Stimulated activated CD8-positive, alpha-beta memory T cell treated with anti-CD3 and anti-CD28 coated beads, Interleukin-15, amount 100 ng/mL, for 48 hours (primary cell): Measurements from ENCODE around the gene SHROOM1.
A peak's percentile ranks its signal among the peaks of the same experiment; 100 is the strongest.

ENCODE experiments used
- DNase-seq, 2 donors: peaks; one replicate each; pipeline ENCODE4 v3.0.0-alpha.2; 2020; ENCODE audit warnings: low read depth in 2 of 2

SHROOM1 gene

DNA sequence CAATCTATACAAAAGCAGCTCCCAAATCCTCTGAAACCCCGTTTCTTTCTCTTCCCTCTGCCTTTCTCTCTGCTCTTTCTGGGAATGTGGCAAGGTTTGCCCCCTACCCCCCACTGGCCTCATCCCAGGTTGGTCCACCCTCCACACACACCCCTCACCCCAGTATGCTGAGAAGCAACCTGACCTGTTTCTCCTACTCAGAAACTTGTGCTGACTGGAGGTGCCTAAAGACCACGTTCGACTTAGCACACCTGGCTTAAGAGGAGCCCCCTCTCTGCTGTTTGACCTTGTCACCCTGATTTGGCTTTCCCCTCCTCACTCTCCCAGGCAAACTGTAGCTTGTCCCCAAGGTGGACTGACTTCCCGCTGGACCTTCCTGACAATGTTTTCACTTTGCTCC, 52.3 kb downstream of the SHROOM1 start:
- DNase-seq: no peak

DNA sequence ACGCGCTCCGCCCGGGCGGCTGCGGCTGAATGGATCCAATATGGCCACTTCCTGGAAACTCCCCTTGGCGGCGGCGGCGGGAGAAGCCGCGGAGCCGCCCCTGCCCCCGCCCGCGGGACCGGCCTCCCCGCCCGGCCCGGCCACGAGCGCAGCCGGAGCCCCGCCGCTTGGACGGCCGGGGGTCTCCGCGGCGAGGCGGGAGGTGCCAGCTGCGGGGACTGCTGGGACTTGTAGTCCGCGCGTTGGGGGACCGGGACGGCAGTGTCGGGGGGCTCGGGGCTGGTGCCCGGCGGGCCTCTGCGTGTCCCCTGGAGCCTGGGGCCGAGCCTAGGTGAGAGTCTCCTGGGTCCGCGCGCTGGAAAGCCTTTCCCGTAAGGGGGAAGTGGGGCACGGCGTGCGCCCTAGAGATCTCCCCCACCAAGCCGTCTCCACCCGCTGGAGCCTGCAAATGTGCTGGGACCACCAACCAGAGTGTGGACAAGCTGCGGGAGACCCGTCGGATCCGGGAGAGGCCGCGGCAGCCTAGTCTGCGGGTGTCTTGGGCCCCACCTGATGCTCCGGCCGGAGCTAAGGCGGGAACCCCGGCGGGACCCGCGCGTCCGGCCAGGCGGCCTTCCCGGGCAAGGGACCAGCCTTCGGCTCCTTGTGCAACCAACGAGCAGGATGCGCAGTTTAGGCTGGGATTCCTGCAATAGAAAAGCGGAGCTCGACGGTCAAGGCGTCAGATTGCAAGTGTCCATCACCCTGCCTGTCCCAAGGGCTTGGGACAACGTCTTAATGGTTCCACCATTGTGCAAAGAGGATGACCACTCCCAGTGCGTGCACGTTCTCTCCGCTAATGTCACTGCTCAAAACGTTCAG, 53.0 kb downstream of the SHROOM1 start, which contains the start of gene SEPTIN8:
SEPTIN8 (minus strand) TSS at position 31 of the 861 bp plus-strand sequence. CDS start 102 bp downstream, outside the sequence.
- DNase-seq: peak; percentile 12 to 14

DNA sequence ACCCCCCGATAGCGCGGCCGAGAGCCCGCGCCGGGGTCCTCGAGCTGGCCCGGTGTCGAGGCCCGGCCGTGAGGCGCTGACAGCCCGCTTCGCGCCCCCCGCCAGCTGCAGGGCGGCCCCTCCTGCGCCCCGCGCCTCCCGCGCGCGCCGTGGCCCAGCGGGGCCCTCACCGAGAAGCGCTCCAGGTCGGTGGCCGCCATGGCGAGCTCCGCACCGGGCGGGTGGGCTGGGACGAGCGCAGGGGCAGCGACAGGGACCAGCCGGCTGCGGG, 53.6 kb downstream of the SHROOM1 start:
- no peak for DNase-seq

DNA sequence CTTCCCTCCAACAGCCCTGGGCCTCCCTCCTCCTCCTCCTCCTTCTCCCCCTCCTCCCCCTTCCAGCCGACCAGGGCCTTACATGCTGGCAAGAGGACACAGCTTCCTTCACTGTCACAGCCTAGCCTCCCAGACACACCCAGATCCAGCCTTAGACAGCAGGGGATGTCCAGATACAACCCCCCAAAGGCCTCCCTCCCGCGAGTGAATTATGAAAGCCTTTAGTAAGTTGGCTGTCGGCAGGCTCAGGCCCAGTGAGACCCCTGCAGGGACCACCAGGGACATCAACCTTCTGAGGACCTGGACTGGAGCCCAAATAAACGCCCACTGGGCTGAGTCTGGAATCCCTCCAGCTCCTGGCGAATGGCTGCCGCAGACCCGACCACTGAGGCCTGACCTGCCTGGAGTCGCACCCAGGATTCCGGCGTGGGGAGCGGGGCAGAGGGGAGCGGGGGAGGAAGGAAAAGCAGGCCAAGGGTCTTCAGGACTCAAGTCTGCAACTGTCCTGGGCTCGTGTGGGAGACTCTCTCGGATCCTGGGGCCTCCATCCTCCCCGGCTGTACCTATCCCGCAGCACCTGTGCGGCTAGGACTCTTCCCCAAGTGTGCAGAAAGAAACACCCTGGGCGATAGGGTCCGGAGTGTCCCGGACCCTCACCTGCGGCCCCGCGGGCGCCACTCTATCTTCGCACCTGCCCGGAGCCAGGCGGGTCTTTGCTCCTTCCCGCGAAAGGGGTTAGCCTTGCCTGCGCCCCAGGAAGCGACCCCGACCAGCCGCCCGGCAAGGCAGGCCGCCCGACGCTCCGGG, 54.1 kb downstream of the SHROOM1 start:
- no peak for DNase-seq

DNA sequence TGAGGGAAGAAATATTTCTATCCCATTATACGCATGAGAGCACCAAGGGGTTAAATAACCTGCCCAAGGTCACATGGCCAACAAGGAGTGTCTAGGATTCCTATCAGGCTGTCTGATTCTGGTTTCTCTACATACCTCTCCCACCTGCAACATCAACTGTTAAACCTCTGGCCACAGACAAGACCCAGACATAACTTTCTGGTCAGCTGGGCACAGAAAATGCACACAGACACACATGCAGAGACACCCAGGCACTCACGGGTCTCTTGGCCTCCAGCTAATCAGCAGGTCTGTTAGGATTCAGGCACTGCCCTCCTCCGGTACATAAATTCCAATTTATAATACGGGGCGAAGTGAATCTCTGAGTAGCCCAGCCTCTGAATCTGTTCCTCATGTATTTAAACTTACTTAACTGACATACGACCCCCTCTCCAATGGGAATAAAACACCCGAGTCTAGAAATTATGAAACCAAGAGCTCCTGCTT, 54.9 kb downstream of the SHROOM1 start:
- DNase-seq: no peak

GRCh38 chr5:132774896-132775295, 55.6 kb downstream of the SHROOM1 start:
- DNase-seq: no peak

DNA sequence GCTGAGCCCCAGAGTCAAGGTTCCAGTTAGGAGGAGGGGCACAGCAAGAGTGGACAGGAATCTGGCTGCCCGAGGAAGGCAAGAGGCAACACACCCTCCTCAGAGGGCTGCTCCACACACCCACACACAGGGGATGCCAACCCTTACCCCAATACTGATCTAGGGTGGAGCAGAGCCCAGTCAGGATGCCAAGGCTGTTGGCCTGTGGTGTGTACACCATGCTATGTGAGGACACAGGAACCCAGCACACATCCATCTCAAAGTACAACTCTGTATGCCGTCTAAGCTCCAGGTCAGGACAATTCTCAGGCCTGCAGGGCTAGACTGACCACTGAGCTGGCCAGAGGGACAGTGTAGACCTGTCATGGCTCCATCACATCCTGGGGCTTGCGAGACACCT, 56.0 kb downstream of the SHROOM1 start:
- no peak for DNase-seq

GRCh38 chr5:132773601-132774355, 56.7 kb downstream of the SHROOM1 start:
- no peak for DNase-seq

DNA sequence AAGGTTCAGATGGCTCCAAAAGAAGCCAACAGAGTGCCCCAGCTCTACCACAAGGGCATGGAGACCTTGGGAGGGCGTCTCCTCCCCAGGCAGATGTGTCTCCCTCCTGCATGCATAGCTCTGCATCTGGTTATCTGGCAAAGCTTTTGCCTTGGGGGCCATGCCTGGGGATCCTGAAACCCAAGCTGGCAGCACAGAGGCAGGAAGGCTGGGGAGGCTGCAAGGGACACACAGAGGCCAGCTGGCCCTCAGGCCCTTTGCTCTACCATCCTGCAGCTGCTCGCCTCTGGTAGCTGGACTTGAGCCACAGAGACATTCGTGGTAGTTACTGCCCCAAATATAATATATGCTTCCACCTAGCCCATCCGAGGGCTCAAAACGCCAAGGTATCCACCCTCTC, 57.3 kb downstream of the SHROOM1 start:
- DNase-seq: no peak

GRCh38 chr5:132772291-132773070, 58.0 kb downstream of the SHROOM1 start:
- DNase-seq: no peak
